T-cell (primary cell): ENCODE measurements around the gene STEAP4. TPM values are rescaled to one million over a fixed set of nuclear protein-coding genes. Genes with fewer than 3 reads are reported as not detected.
"Not testable (repeated sequence)": the region's sequence is repeated elsewhere in the genome, so short reads cannot be mapped to it uniquely, and the experiment has no call there.

Source experiments
- ATAC-seq, 4 experiments: fragments of 200-7000 bp in 3 of 4; fragments of 150-1000 bp in 1 of 4; cut with Tn5 transposase; replicated peaks in 1 of 4; 1 replicate in 3 of 4; 2 replicates in 1 of 4; pipeline ENCODE4 v1.10.0; 2021; ENCODE audit warnings: moderate library complexity in 3 of 4, mild to moderate bottlenecking in 2 of 4, moderate number of reproducible peaks in 1 of 4
- CTCF ChIA-PET, 2 donors: fragments of 300-600 bp; sonication (Branson Sonifier 250); formaldehyde crosslinking; loops; one replicate each; lab custom pipeline; 2022; ENCODE audit warnings: antibody characterized with exemption in 2 of 2; lab: Charles Lee
- POLR2A ChIA-PET, 2 donors: fragments of 300-600 bp; sonication (Branson Sonifier 250); formaldehyde crosslinking; loops; one replicate each; lab custom pipeline; 2022; ENCODE audit warnings: antibody characterized with exemption in 2 of 2; lab: Charles Lee
- DNase-seq, 35 experiments: peaks; one replicate each; pipeline versions ENCODE4 v3.0.0 to v3.0.0-alpha.2; 2013 to 2023
- H3K27ac ChIP-seq: one replicate; pipeline ENCODE4 v1.5.1; 2013; ENCODE audit warnings: low read length
- H3K27me3 ChIP-seq, 2 experiments: replicated peaks in 1 of 2; 1 replicate in 1 of 2; 2 replicates in 1 of 2; pipeline versions ENCODE4 v1.6.1 to v1.7.0; 2013; ENCODE audit warnings: low read length in 1 of 2, mixed read lengths in 1 of 2; ENCODE audit not compliant: control insufficient read depth in 2 of 2, insufficient read depth in 2 of 2; ENCODE audit errors: extremely low read depth in 1 of 2
- H3K36me3 ChIP-seq, 2 donors: 1 replicate in 1 of 2; 2 replicates in 1 of 2; pipeline versions ENCODE4 v1.6.1 to v1.7.0; 2013; ENCODE audit warnings: low read length in 1 of 2; ENCODE audit not compliant: control insufficient read depth in 2 of 2, insufficient read depth in 1 of 2; ENCODE audit errors: extremely low read depth in 1 of 2
- H3K4me1 ChIP-seq, 2 experiments: 1 replicate in 1 of 2; 2 replicates in 1 of 2; pipeline versions ENCODE4 v1.6.1 to v1.7.0; 2013; ENCODE audit warnings: low read length in 2 of 2, mixed read lengths in 1 of 2; ENCODE audit not compliant: insufficient read depth in 2 of 2, control insufficient read depth in 1 of 2; ENCODE audit errors: extremely low read depth in 1 of 2
- H3K4me3 ChIP-seq, 2 donors: 1 replicate in 1 of 2; 2 replicates in 1 of 2; pipeline versions ENCODE4 v1.5.1 to v1.7.0; 2013; ENCODE audit warnings: mild to moderate bottlenecking in 2 of 2, low read length in 1 of 2, moderate library complexity in 1 of 2; ENCODE audit not compliant: control insufficient read depth in 1 of 2; ENCODE audit errors: extremely low read depth in 1 of 2
- H3K9me3 ChIP-seq: 2 replicates; pipeline ENCODE4 v1.7.0; 2013
- H3K27ac Mint-ChIP-seq, 2 donors: one replicate each; pipeline ENCODE4 v1.8.0; 2020 to 2021; ENCODE audit warnings: mild to moderate bottlenecking in 2 of 2, mixed read lengths in 2 of 2
- H3K27me3 Mint-ChIP-seq, 2 donors: one replicate each; pipeline ENCODE4 v1.8.0; 2021 to 2022; ENCODE audit warnings: mixed read lengths in 2 of 2
- H3K36me3 Mint-ChIP-seq: one replicate; pipeline ENCODE4 v1.8.0; 2021; ENCODE audit warnings: mixed read lengths
- H3K4me1 Mint-ChIP-seq, 3 donors: one replicate each; pipeline ENCODE4 v1.8.0; 2020 to 2022; ENCODE audit warnings: mixed read lengths in 3 of 3, mild to moderate bottlenecking in 1 of 3
- H3K4me3 Mint-ChIP-seq, 3 donors: one replicate each; pipeline ENCODE4 v1.8.0; 2020 to 2022; ENCODE audit warnings: mild to moderate bottlenecking in 3 of 3, mixed read lengths in 3 of 3, moderate library complexity in 3 of 3
- H3K9me3 Mint-ChIP-seq, 3 donors: one replicate each; pipeline ENCODE4 v1.8.0; 2020 to 2022; ENCODE audit warnings: mixed read lengths in 3 of 3
- WGBS: methylation state at CpG from one replicate; pipeline ENCODE4 v1.1.5; 2013; ENCODE audit warnings: missing lambda C conversion rate; ENCODE audit not compliant: insufficient coverage; 5-methylcytosine and 5-hydroxymethylcytosine counted together
- total RNA-seq, 35 experiments: library from RNA in 6 of 35; stranded (reverse) in 6 of 35; fragments of 120-200 nt in 1 of 35; gene quantifications; one replicate each; pipeline versions ENCODE4 v1.2.1 to v1.2.4 and lab custom pipeline; 2013 to 2026

STEAP4 gene
- total RNA-seq, 5 donors from 2014 or later (not counting 1 experiment from before 2014, with no cell fraction given) = 0.10 to 0.20 (median 0.19) TPM; not detected in 2

DNA sequence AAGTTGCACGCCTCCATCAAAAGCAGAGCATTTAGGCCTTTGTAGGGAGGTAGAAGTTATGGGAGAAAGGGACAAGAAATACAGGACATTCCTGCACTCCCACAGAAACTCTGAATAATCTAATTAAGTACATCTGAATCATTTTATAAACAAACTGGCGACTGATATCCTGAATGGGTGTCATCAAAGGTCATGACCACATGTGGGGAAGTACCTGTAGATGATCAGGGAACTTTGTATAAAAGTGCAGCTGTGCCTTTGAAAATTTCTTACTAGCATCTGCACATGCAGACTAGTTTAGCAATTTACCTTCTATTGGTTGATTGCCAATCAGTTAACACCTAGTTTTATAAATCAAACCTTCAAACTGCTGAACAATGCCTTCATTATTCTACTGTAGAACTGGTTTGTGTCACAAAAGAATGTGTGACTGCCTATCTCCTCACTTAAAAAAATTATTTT is 17.1 kb downstream of the STEAP4 start:
- no peak overlapping the region for H3K27ac Mint-ChIP-seq
- no peaks in the 10 kb centered on the region for H3K36me3 Mint-ChIP-seq
- Histone ChIP-seq H3K27ac (no peak overlapping the region), H3K4me1 (no peaks in the 10 kb centered on the region), H3K9me3 (no peaks in the 10 kb centered on the region), H3K27me3 (peaks cover 0 to 3% of the 10 kb centered on the region in 2 experiments), H3K36me3 (no peaks in the 10 kb centered on the region), H3K4me3 (no peak overlapping the region)
- ChIA-PET POLR2A (no interaction called here), CTCF (no interaction called here)
- no peak for DNase-seq
- H3K4me1 Mint-ChIP-seq = no peaks in the 10 kb centered on the region
- H3K27me3 Mint-ChIP-seq = peaks cover 2 to 4% of the 10 kb centered on the region in 2 donors
- no CpG with 5 or more reads among the region's 2 CpGs for WGBS
- ATAC-seq = no peak
- H3K9me3 Mint-ChIP-seq = no peaks in the 10 kb centered on the region
- H3K4me3 Mint-ChIP-seq = no peak overlapping the region

DNA sequence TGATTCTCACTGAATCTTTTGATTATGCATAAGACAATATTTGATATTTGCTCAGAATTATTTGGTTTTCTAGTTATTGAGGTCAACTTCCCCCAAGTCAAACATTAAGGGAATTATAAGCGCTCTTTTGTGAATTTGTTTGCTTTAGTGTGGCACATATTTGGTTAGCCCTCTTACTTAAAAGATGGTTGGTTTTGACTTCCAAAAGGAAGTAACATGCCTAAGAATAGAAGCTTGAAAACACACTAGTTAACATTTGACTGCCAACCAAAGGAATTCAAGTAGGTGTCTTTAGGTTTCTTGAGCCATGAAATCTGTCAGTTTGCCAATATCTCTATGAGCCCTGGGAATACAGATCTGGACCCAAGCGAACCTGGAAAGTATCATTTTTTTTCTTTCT is 24.9 kb downstream of the STEAP4 start:
- Histone ChIP-seq H3K36me3 (no peaks in the 10 kb centered on the region), H3K9me3 (no peaks in the 10 kb centered on the region), H3K27ac (no peak overlapping the region), H3K4me3 (no peak overlapping the region), H3K27me3 (peaks cover 0 to 3% of the 10 kb centered on the region in 2 experiments), H3K4me1 (no peaks in the 10 kb centered on the region)
- WGBS = no CpG with 5 or more reads among the region's 2 CpGs
- Mint-ChIP-seq H3K27me3 (peaks cover 6 to 12% of the 10 kb centered on the region in 2 donors), H3K27ac (no peak overlapping the region), H3K4me1 (no peaks in the 10 kb centered on the region), H3K9me3 (no peaks in the 10 kb centered on the region), H3K4me3 (no peak overlapping the region), H3K36me3 (no peaks in the 10 kb centered on the region)
- ATAC-seq (no peak), DNase-seq (no peak)
- POLR2A ChIA-PET = no interaction called here
- CTCF ChIA-PET = no interaction called here

DNA sequence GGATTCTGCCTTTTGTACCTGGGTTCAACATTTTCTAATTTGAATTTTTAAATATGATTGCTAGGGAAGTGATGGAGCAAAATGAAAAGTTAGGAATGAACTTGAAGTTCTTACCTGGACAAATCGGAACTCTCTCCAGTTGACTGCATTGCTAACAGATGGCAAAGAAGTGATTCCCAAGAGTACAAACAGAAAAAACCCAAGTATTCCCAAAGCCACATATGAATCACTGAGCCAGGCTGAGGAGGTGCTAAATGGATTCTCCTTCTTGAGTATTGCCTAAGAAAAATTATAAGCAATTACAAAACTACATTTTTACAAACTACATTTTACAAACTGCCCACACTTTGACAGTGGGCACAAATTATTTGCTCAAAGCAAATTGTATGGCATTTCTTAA is 25.9 kb downstream of the STEAP4 start:
- Histone ChIP-seq H3K27ac (no peak overlapping the region), H3K9me3 (no peaks in the 10 kb centered on the region), H3K4me3 (no peak overlapping the region), H3K27me3 (no peaks in the 10 kb centered on the region), H3K36me3 (no peaks in the 10 kb centered on the region), H3K4me1 (no peaks in the 10 kb centered on the region)
- CTCF ChIA-PET = no interaction called here
- WGBS = no CpG with 5 or more reads among the region's 1 CpG
- H3K9me3 Mint-ChIP-seq = no peaks in the 10 kb centered on the region
- H3K36me3 Mint-ChIP-seq = no peaks in the 10 kb centered on the region
- ATAC-seq (no peak), DNase-seq (no peak)
- POLR2A ChIA-PET = no interaction called here
- H3K4me3 Mint-ChIP-seq = no peak overlapping the region
- H3K27ac Mint-ChIP-seq = no peak overlapping the region
- no peaks in the 10 kb centered on the region for H3K4me1 Mint-ChIP-seq
- peaks cover 6 to 12% of the 10 kb centered on the region in 2 donors for H3K27me3 Mint-ChIP-seq

DNA sequence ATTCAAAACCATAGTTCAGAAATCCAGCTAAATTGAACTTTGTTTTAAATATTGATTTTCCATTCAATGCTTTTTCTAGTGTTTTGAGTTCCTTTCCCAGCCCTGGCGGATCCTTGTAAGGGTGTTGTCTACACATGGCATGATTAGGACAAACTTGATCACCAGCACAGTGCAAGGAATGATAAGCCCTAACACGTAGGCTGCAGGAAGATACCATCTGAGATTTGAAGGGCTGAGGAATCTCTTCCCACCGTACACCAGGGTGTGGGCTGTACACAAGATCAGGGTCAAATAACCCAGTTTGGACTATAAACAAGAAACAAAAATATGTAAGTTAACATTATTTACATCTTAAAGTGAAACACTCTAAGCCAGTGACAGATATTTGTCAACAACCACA is 27.4 kb downstream of the STEAP4 start:
- no peak overlapping the region for H3K27ac ChIP-seq
- H3K36me3 Mint-ChIP-seq = no peaks in the 10 kb centered on the region
- 83% methylated on average over 2 of the region's 3 CpGs for WGBS

DNA sequence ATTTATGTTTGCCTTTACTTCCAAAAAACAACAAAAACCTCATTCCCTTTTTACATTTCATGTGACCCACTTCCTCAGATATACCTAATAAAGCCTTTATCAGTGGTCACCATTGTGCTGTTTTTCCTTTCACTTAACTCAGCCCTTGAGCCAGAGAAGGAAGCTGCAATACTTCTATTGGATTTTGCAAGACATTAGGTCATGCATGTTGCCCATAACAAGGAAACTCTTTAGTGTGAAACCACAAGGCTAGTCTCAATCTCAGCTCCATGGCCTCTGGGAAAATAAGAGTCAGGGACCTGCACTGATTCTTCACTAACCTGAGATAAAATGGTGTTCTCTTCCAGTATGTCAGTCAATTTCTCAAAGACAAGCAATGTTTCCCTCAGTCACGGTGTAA is 27.8 kb downstream of the STEAP4 start:
- H3K27me3 ChIP-seq = no peaks in the 10 kb centered on the region
- no peak overlapping the region for H3K4me3 ChIP-seq
- ChIA-PET CTCF (no interaction called here), POLR2A (no interaction called here)
- Mint-ChIP-seq H3K9me3 (no peaks in the 10 kb centered on the region), H3K36me3 (no peaks in the 10 kb centered on the region), H3K4me3 (no peak overlapping the region), H3K27me3 (peaks cover 4 to 11% of the 10 kb centered on the region in 2 donors), H3K4me1 (no peaks in the 10 kb centered on the region), H3K27ac (no peak overlapping the region)
- DNase-seq = no peak
- H3K9me3 ChIP-seq = no peaks in the 10 kb centered on the region
- no peaks in the 10 kb centered on the region for H3K36me3 ChIP-seq
- no peak overlapping the region for H3K27ac ChIP-seq
- H3K4me1 ChIP-seq = no peaks in the 10 kb centered on the region
- ATAC-seq = no peak
- 86% methylated on average over 1 of the region's 1 CpG for WGBS

More for the DNA sequence above, 27.4 kb downstream of the STEAP4 start:
- no peaks in the 10 kb centered on the region for H3K9me3 Mint-ChIP-seq
- no peaks in the 10 kb centered on the region for H3K4me1 Mint-ChIP-seq
- no peak for ATAC-seq
- H3K27ac Mint-ChIP-seq = no peak overlapping the region
- POLR2A ChIA-PET = no interaction called here
- no peaks in the 10 kb centered on the region for H3K9me3 ChIP-seq
- no peaks in the 10 kb centered on the region for H3K4me1 ChIP-seq
- DNase-seq = no peak
- H3K4me3 Mint-ChIP-seq = no peak overlapping the region
- H3K4me3 ChIP-seq = no peak overlapping the region
- CTCF ChIA-PET = no interaction called here
- no peaks in the 10 kb centered on the region for H3K27me3 ChIP-seq
- H3K36me3 ChIP-seq = no peaks in the 10 kb centered on the region
- H3K27me3 Mint-ChIP-seq = peaks cover 4 to 12% of the 10 kb centered on the region in 2 donors

DNA sequence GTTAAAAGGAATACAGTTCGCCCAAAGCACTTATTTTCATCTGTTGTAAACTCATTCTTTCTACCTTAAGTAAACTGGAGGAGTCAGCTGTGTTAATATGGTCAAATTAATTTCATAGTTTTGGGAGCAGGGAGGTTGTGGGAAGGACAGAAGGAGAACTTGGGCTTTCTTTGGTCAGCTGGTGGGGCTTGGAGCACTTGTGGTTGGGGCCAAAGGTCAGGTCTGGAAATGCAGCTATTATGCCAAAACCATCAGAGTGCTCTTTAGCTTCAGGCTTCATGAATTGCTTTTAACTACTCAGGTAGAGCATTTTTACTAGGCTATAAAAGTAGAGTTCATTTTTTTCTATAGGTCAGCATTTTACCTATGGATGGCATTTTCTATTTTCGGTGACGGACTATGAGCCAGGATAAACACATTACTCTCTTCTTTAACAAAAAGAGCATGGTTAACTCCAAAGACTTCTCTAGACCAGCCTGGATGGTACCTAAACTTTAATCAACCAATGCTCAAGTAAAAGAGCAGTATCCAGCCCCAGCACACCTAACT is 30.0 kb downstream of the STEAP4 start:
- no peak overlapping the region for H3K27ac Mint-ChIP-seq

DNA sequence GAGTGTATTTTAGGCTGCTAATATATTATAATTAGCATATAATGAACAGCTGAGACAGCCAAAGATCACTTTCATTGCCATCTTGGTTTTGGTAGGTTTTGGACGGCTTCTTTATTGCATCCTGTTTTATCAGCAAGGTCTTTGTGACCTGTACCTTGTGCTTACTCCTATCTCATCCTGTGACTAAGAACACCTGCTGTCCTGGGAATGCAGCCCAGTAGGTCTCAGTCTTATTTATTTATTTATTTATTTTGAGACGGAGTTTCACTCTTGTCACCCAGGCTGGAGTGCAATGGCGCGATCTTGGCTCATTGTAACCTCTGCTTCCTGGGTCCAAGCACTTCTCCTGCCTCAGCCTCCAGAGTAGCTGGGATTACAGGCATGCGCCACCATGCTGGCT is 31.8 kb downstream of the STEAP4 start:
- H3K9me3 ChIP-seq, H3K9me3 Mint-ChIP-seq, H3K27ac Mint-ChIP-seq, H3K4me1 Mint-ChIP-seq, ATAC-seq, DNase-seq, H3K27me3 Mint-ChIP-seq, H3K4me3 Mint-ChIP-seq, CTCF ChIA-PET, H3K36me3 ChIP-seq, H3K4me1 ChIP-seq, H3K36me3 Mint-ChIP-seq, POLR2A ChIA-PET, H3K27me3 ChIP-seq, H3K27ac ChIP-seq, H3K4me3 ChIP-seq: not testable (repeated sequence)
- no CpG with 5 or more reads among the region's 5 CpGs for WGBS

More for the DNA sequence above, 30.0 kb downstream of the STEAP4 start:
- Histone ChIP-seq H3K4me3 (no peak overlapping the region), H3K4me1 (no peaks in the 10 kb centered on the region), H3K27me3 (no peaks in the 10 kb centered on the region), H3K27ac (no peak overlapping the region), H3K36me3 (no peaks in the 10 kb centered on the region), H3K9me3 (no peaks in the 10 kb centered on the region)
- Mint-ChIP-seq H3K9me3 (no peaks in the 10 kb centered on the region), H3K27me3 (no peaks in the 10 kb centered on the region), H3K36me3 (no peaks in the 10 kb centered on the region), H3K4me1 (no peaks in the 10 kb centered on the region), H3K4me3 (no peak overlapping the region)
- CTCF ChIA-PET = no interaction called here
- no CpG with 5 or more reads among the region's 3 CpGs for WGBS
- DNase-seq (no peak), ATAC-seq (no peak)
- POLR2A ChIA-PET = no interaction called here
